ENCODE results near the gene TCP11.

Gene TCP11

GRCh38 chr6:35090734-35091133 is 50.4 kb downstream of the TCP11 start:
- Histone ChIP-seq H3K9me3 (ENCODE audit: insufficient read depth, low read depth, low read length) (no peaks in the 10 kb centered on the region), H3K4me3 (ENCODE audit: low read length) (no peak overlapping the region), H3K9ac (ENCODE audit: low read depth, low read length) (no peak overlapping the region), H3K4me1 (ENCODE audit: insufficient read depth, low read length) (peaks cover 15% of the 10 kb centered on the region; the same call in 1 of the 2 replicates), H3K27me3 (ENCODE audit: insufficient read depth, low read length) (no peaks in the 10 kb centered on the region), H3K36me3 (ENCODE audit: insufficient read depth, low read depth, low read length) (peaks cover 15% of the 10 kb centered on the region; the same call in 1 of the 2 replicates), H3K27ac (ENCODE audit: low read length) (no peak overlapping the region)

GRCh38 chr6:35089935-35090505 is 51.1 kb downstream of the TCP11 start:
- H3K36me3 ChIP-seq (ENCODE audit: insufficient read depth, low read depth, low read length) = peaks cover 22% of the 10 kb centered on the region
- H3K4me1 ChIP-seq (ENCODE audit: insufficient read depth, low read length) = peaks cover 15% of the 10 kb centered on the region; the same call in 1 of the 2 replicates
- H3K9ac ChIP-seq (ENCODE audit: low read depth, low read length) = no peak overlapping the region
- no peaks in the 10 kb centered on the region for H3K9me3 ChIP-seq (ENCODE audit: insufficient read depth, low read depth, low read length)
- no peak overlapping the region for H3K27ac ChIP-seq (ENCODE audit: low read length)
- no peak overlapping the region for H3K4me3 ChIP-seq (ENCODE audit: low read length)
- no peaks in the 10 kb centered on the region for H3K27me3 ChIP-seq (ENCODE audit: insufficient read depth, low read length)

GRCh38 chr6:35089216-35089934 is 51.8 kb downstream of the TCP11 start:
- no peaks in the 10 kb centered on the region for H3K27me3 ChIP-seq (ENCODE audit: insufficient read depth, low read length)
- no peak overlapping the region for H3K4me3 ChIP-seq (ENCODE audit: low read length)
- H3K9ac ChIP-seq (ENCODE audit: low read depth, low read length) = no peak overlapping the region
- H3K9me3 ChIP-seq (ENCODE audit: insufficient read depth, low read depth, low read length) = no peaks in the 10 kb centered on the region
- no peak overlapping the region for H3K27ac ChIP-seq (ENCODE audit: low read length)
- peaks cover 29% of the 10 kb centered on the region for H3K36me3 ChIP-seq (ENCODE audit: insufficient read depth, low read depth, low read length)
- peaks cover 14% of the 10 kb centered on the region; the same call in 1 of the 2 replicates for H3K4me1 ChIP-seq (ENCODE audit: insufficient read depth, low read length)

GRCh38 chr6:35088281-35089215 is 52.6 kb downstream of the TCP11 start:
- no peak overlapping the region for H3K9ac ChIP-seq (ENCODE audit: low read depth, low read length)
- peaks cover 37% of the 10 kb centered on the region for H3K36me3 ChIP-seq (ENCODE audit: insufficient read depth, low read depth, low read length)
- H3K27me3 ChIP-seq (ENCODE audit: insufficient read depth, low read length) = no peaks in the 10 kb centered on the region
- no peak overlapping the region for H3K27ac ChIP-seq (ENCODE audit: low read length)
- H3K4me1 ChIP-seq (ENCODE audit: insufficient read depth, low read length) = peaks cover 5% of the 10 kb centered on the region; the same call in 1 of the 2 replicates
- no peaks in the 10 kb centered on the region for H3K9me3 ChIP-seq (ENCODE audit: insufficient read depth, low read depth, low read length)
- no peak overlapping the region for H3K4me3 ChIP-seq (ENCODE audit: low read length)

- peaks cover 4% of the 10 kb centered on the region; the same call in 1 of the 2 replicates for H3K4me1 ChIP-seq (ENCODE audit: insufficient read depth, low read length)
- H3K9me3 ChIP-seq (ENCODE audit: insufficient read depth, low read depth, low read length) = no peaks in the 10 kb centered on the region
- no peak overlapping the region for H3K27ac ChIP-seq (ENCODE audit: low read length)
- no peak overlapping the region for H3K4me3 ChIP-seq (ENCODE audit: low read length)
- H3K27me3 ChIP-seq (ENCODE audit: insufficient read depth, low read length) = no peaks in the 10 kb centered on the region
- H3K36me3 ChIP-seq (ENCODE audit: insufficient read depth, low read depth, low read length) = peaks cover 46% of the 10 kb centered on the region
- no peak overlapping the region for H3K9ac ChIP-seq (ENCODE audit: low read depth, low read length)
Measured at GRCh38 chr6:35087361-35088280, 53.5 kb downstream of the TCP11 start.

GRCh38 chr6:35086636-35087360 is 54.3 kb downstream of the TCP11 start:
- no peaks in the 10 kb centered on the region for H3K27me3 ChIP-seq (ENCODE audit: insufficient read depth, low read length)
- H3K4me3 ChIP-seq (ENCODE audit: low read length) = no peak overlapping the region
- H3K36me3 ChIP-seq (ENCODE audit: insufficient read depth, low read depth, low read length) = peaks cover 54% of the 10 kb centered on the region
- no peak overlapping the region for H3K27ac ChIP-seq (ENCODE audit: low read length)
- peaks cover 4% of the 10 kb centered on the region; the same call in 1 of the 2 replicates for H3K4me1 ChIP-seq (ENCODE audit: insufficient read depth, low read length)
- H3K9ac ChIP-seq (ENCODE audit: low read depth, low read length) = no peak overlapping the region
- H3K9me3 ChIP-seq (ENCODE audit: insufficient read depth, low read depth, low read length) = no peaks in the 10 kb centered on the region

- Histone ChIP-seq H3K27ac (ENCODE audit: low read length) (no peak overlapping the region), H3K36me3 (ENCODE audit: insufficient read depth, low read depth, low read length) (peaks cover 56% of the 10 kb centered on the region), H3K4me3 (ENCODE audit: low read length) (no peak overlapping the region), H3K9me3 (ENCODE audit: insufficient read depth, low read depth, low read length) (no peaks in the 10 kb centered on the region), H3K27me3 (ENCODE audit: insufficient read depth, low read length) (no peaks in the 10 kb centered on the region), H3K9ac (ENCODE audit: low read depth, low read length) (no peak overlapping the region), H3K4me1 (ENCODE audit: insufficient read depth, low read length) (peaks cover 4% of the 10 kb centered on the region; the same call in 1 of the 2 replicates)
Measured at GRCh38 chr6:35086282-35086632, 54.9 kb downstream of the TCP11 start.

GRCh38 chr6:35085359-35086281 is 55.5 kb downstream of the TCP11 start:
- H3K9me3 ChIP-seq (ENCODE audit: insufficient read depth, low read depth, low read length) = no peaks in the 10 kb centered on the region
- no peak overlapping the region for H3K27ac ChIP-seq (ENCODE audit: low read length)
- H3K36me3 ChIP-seq (ENCODE audit: insufficient read depth, low read depth, low read length) = peaks cover 56% of the 10 kb centered on the region
- H3K27me3 ChIP-seq (ENCODE audit: insufficient read depth, low read length) = no peaks in the 10 kb centered on the region
- H3K9ac ChIP-seq (ENCODE audit: low read depth, low read length) = no peak overlapping the region
- peaks cover 4% of the 10 kb centered on the region; the same call in 1 of the 2 replicates for H3K4me1 ChIP-seq (ENCODE audit: insufficient read depth, low read length)
- no peak overlapping the region for H3K4me3 ChIP-seq (ENCODE audit: low read length)

- Histone ChIP-seq H3K27me3 (ENCODE audit: insufficient read depth, low read length) (no peaks in the 10 kb centered on the region), H3K9ac (ENCODE audit: low read depth, low read length) (no peak overlapping the region), H3K4me1 (ENCODE audit: insufficient read depth, low read length) (peaks cover under 1% of the 10 kb centered on the region; the same call in 1 of the 2 replicates), H3K9me3 (ENCODE audit: insufficient read depth, low read depth, low read length) (no peaks in the 10 kb centered on the region), H3K27ac (ENCODE audit: low read length) (no peak overlapping the region), H3K36me3 (ENCODE audit: insufficient read depth, low read depth, low read length) (peaks cover 63% of the 10 kb centered on the region), H3K4me3 (ENCODE audit: low read length) (no peak overlapping the region)
Measured at GRCh38 chr6:35084511-35085203, 56.5 kb downstream of the TCP11 start.

Measured in iPS-20b (cell line).